Breast epithelium (tissue), 4 donors: Measurements from ENCODE around the gene GALNT10. TPM values are rescaled to one million over a fixed set of nuclear protein-coding genes. Genes with fewer than 3 reads are reported as not detected.

Experiments
- DNase-seq, 2 donors: peaks; one replicate each; pipeline ENCODE4 v3.0.0-alpha.2; 2019; ENCODE audit warnings: low spot score in 2 of 2
- H3K27ac ChIP-seq, 2 donors: fragments of 200-600 bp; sonication (generic) in 1 of 2; one replicate each; pipeline ENCODE4 v1.5.1; 2016 to 2019; ENCODE audit warnings: mild to moderate bottlenecking in 1 of 2
- H3K27me3 ChIP-seq, 2 donors: fragments of 200-600 bp; sonication (generic) in 1 of 2; one replicate each; pipeline versions ENCODE4 v1.5.1 to v1.6.0; 2017 to 2019; ENCODE audit warnings: control low read depth in 1 of 2, mild to moderate bottlenecking in 1 of 2
- H3K36me3 ChIP-seq: fragments of 200-600 bp; one replicate; pipeline ENCODE4 v1.5.1; 2019
- H3K4me1 ChIP-seq, 2 donors: fragments of 200-600 bp; sonication (generic); one replicate each; pipeline ENCODE4 v1.5.1; 2016 to 2019; ENCODE audit warnings: control low read depth in 1 of 2
- H3K4me3 ChIP-seq, 3 donors: fragments of 200-600 bp; sonication (generic); 1 replicate in 2 of 3; 2 replicates in 1 of 3; pipeline ENCODE4 v1.5.1; 2016 to 2019; ENCODE audit warnings: mild to moderate bottlenecking in 3 of 3, moderate library complexity in 2 of 3
- H3K9me3 ChIP-seq, 2 donors: fragments of 200-600 bp; sonication (generic) in 1 of 2; one replicate each; pipeline ENCODE4 v1.5.1; 2016 to 2019; ENCODE audit warnings: control low read depth in 1 of 2
- CTCF ChIP-seq, 3 donors: fragments of 450-650 bp; IDR thresholded peaks; one replicate each; pipeline ENCODE4 v1.5.1; 2016 to 2017; ENCODE audit warnings: antibody characterized with exemption in 3 of 3, mild to moderate bottlenecking in 3 of 3, moderate library complexity in 3 of 3
- POLR2A ChIP-seq: fragments of 450-650 bp; IDR thresholded peaks from one replicate; pipeline ENCODE4 v1.6.1; 2016; ENCODE audit warnings: antibody characterized with exemption, mild to moderate bottlenecking, moderate library complexity
- POLR2AphosphoS5 ChIP-seq, 3 donors: sonication (generic); formaldehyde crosslinking; IDR thresholded peaks; one replicate each; pipeline ENCODE4 v1.6.1; 2017; ENCODE audit warnings: antibody characterized with exemption in 3 of 3
- intact Hi-C: fragments of 100-400 bp; cut with DNase I; formaldehyde crosslinking; loops from one replicate; pipeline ENCODE4 v1.15.1; 2023; ENCODE audit warnings: low total_unique reads
- total RNA-seq, 3 donors: library from RNA; depleted of rRNA; stranded (reverse); fragments of >200 nt; gene quantifications; one replicate each; pipeline ENCODE4 v1.1.0, GENCODE V29; 2016

The GALNT10 gene
- total RNA-seq, 3 donors from 2014 or later: 32.8 to 67.2 (median 34.1) TPM

GRCh38 chr5:154320224-154321089, 129.9 kb downstream of the GALNT10 start:
- Histone ChIP-seq H3K27ac (no peak overlapping the region), H3K4me1 (no peaks in the 10 kb centered on the region), H3K27me3 (no peaks in the 10 kb centered on the region), H3K4me3 (no peak overlapping the region), H3K9me3 (no peaks in the 10 kb centered on the region), H3K36me3 (no peaks in the 10 kb centered on the region)
- intact Hi-C loops: no loop called here
- TF ChIP-seq POLR2A (no peak), POLR2AphosphoS5 (IDR thresholded peaks at IDR 0.05) (no peak), CTCF (IDR thresholded peaks at IDR 0.05) (no peak)
- DNase-seq: no peak

GRCh38 chr5:154321546-154321945, 131.0 kb downstream of the GALNT10 start:
- Histone ChIP-seq H3K27me3 (no peaks in the 10 kb centered on the region), H3K4me3 (no peak overlapping the region), H3K9me3 (no peaks in the 10 kb centered on the region), H3K36me3 (no peaks in the 10 kb centered on the region), H3K4me1 (no peaks in the 10 kb centered on the region), H3K27ac (no peak overlapping the region)
- intact Hi-C loops: no loop called here
- DNase-seq: no peak
- TF ChIP-seq CTCF (IDR thresholded peaks at IDR 0.05): no peak
- no peak for TF ChIP-seq POLR2AphosphoS5 (IDR thresholded peaks at IDR 0.05)
- no peak for TF ChIP-seq POLR2A

- intact Hi-C loops: no loop called here
- H3K4me3 ChIP-seq: no peak overlapping the region
- no peaks in the 10 kb centered on the region for H3K27me3 ChIP-seq
- no peaks in the 10 kb centered on the region for H3K9me3 ChIP-seq
- H3K4me1 ChIP-seq: no peaks in the 10 kb centered on the region
- TF ChIP-seq CTCF (IDR thresholded peaks at IDR 0.05) (no peak), POLR2AphosphoS5 (IDR thresholded peaks at IDR 0.05) (no peak), POLR2A (no peak)
- DNase-seq: no peak
- H3K27ac ChIP-seq: no peak overlapping the region
- H3K36me3 ChIP-seq: no peaks in the 10 kb centered on the region
These were observed 133.5 kb downstream of the GALNT10 start for GRCh38 chr5:154324033-154324432.

- Histone ChIP-seq H3K4me3 (no peak overlapping the region), H3K36me3 (no peaks in the 10 kb centered on the region), H3K27ac (no peak overlapping the region), H3K27me3 (no peaks in the 10 kb centered on the region), H3K4me1 (no peaks in the 10 kb centered on the region), H3K9me3 (no peaks in the 10 kb centered on the region)
- TF ChIP-seq POLR2A: no peak
- TF ChIP-seq POLR2AphosphoS5 (IDR thresholded peaks at IDR 0.05): no peak
- TF ChIP-seq CTCF (IDR thresholded peaks at IDR 0.05): no peak
- no peak for DNase-seq
- intact Hi-C loops: no loop called here
These were observed 135.0 kb downstream of the GALNT10 start for GRCh38 chr5:154325566-154325965.

GRCh38 chr5:154329062-154329461, 138.5 kb downstream of the GALNT10 start:
- TF ChIP-seq POLR2A: no peak
- TF ChIP-seq POLR2AphosphoS5 (IDR thresholded peaks at IDR 0.05): no peak
- no peak for TF ChIP-seq CTCF (IDR thresholded peaks at IDR 0.05)
- Histone ChIP-seq H3K9me3 (no peaks in the 10 kb centered on the region), H3K4me3 (no peak overlapping the region), H3K4me1 (no peaks in the 10 kb centered on the region), H3K27ac (no peak overlapping the region), H3K36me3 (no peaks in the 10 kb centered on the region), H3K27me3 (no peaks in the 10 kb centered on the region)
- DNase-seq: no peak
- intact Hi-C loops: no loop called here
